T-helper 22 cell (primary cell): ENCODE results near the gene FAM43A.

Experiments
- DNase-seq: peaks from one replicate; pipeline ENCODE4 v3.0.0-alpha.2; 2020; ENCODE audit warnings: low read depth

Gene FAM43A

GRCh38 chr3:194676471-194676870 is 9.2 kb upstream of the FAM43A start:
- DNase-seq: no peak

GRCh38 chr3:194680888-194681615 is 4.6 kb upstream of the FAM43A start:
- DNase-seq: no peak

DNA sequence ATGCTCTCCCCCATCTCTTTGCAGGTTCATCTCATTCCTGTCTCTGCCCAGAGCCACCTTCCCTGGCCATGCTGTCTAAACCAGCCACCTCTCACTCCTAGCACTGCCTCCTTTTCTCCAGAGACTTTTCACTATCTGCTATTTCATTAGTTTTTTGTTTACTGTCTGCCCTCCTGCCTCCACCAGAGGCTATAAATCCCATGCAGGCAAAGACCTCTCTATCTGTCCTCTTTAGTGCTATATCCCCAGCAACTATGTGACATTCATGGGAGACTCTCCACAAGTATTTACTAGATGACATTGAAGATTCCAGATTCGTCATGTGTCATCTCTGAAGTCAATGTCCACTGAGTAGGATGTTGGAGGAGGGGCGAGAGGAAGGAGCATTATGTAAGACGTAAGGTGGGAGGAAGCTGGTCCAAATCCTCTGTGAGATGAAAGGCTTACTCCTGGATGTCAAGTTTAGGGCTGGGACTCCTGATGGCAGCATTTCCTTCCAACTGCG is 3.4 kb upstream of the FAM43A start:
- no peak for DNase-seq

- no peak for DNase-seq
Observed at GRCh38 chr3:194682694-194683310, 2.9 kb upstream of the FAM43A start.

DNA sequence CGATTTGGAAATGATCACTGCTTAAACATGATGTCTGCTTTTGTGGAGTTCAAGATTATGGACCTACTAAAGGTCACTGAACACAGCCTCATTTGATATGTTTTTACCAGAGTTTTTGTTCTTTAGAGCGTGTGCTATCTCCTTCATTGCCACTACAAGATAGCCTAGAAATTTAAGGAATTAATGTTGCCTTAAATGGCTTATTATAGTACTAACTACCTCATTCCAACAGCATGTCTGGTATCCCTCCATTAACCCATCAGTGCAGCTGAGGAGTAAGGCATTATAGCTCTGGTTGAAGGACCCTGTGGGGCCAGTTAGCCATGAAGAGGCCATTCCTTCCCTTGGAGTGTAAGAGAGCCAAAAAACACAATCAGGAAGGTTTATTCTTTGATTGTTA is 2.3 kb upstream of the FAM43A start:
- no peak for DNase-seq

GRCh38 chr3:194685065-194685717 is 492 bp upstream of the FAM43A start:
- DNase-seq: no peak

DNA sequence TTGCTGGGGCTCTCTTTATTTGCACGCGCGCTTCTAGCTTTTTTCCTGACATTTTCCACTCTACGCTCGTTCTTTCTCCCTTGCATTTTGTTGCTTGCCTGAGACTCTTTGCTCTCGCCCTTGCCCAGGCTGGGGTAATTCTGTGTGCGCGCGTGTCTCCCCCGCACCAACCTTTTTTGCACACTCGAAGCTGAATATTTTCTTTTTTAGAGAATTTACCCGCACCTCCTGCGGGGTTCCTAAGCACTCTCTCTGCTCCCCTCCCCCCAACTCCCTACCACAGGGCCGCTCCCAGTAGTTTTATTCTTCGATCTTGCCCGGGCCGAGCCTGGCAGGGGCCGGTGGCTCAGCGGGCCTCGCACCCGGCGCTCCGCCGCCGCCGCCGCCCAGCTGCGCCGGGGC is 732 bp downstream of the FAM43A start:
- DNase-seq: no peak

DNA sequence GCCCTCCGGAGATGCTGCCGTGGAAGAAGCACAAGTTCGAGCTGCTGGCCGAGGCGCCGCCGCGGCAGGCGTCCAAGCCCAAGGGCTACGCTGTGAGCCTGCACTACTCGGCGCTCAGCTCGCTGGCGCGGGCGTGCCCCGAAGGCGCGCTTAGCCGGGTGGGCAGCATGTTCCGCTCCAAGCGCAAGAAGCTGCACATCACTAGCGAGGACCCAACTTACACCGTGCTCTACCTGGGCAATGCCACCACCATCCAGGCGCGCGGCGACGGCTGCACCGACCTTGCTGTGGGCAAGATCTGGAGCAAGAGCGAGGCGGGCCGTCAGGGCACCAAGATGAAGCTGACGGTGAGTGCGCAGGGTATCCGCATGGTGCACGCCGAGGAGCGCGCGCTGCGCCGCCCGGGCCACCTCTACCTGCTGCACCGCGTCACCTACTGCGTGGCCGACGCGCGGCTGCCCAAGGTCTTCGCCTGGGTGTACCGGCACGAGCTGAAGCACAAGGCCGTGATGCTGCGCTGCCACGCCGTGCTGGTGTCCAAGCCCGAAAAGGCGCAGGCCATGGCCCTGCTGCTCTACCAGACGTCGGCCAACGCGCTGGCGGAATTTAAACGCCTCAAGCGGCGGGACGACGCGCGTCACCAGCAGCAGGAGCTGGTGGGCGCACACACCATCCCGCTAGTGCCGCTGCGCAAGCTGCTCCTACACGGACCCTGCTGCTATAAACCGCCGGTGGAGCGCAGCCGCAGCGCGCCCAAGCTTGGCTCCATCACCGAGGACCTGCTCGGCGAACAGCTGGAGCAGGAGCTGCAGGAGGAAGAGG is 1.3 kb downstream of the FAM43A start:
- no peak for DNase-seq

DNA sequence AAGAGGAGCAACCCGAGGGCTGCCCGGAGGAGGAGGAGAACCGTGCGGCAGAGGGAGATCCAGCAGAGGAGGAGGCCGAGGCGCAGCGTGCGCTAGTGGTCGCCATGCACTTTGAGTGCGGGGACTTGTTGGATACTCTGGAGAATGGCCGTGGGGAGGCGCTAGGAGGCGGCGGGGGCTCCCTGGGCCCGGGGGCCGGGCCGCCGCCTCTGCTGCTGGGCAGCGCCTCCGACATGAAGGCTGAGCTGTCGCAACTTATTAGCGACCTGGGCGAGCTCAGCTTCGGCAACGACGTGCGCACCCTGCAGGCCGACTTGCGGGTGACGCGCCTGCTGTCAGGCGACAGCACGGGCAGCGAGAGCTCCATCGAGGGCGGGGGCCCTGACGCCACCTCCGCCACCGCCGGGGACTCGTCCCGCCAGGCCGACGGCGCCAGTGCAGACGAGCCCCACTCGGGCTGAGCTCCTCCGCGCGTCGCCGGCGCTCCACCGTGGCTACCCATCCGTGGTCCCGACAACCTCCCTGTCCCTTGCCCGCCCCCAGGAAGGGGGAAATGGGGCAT is 2.0 kb downstream of the FAM43A start:
- peak; percentile 56 for DNase-seq

DNA sequence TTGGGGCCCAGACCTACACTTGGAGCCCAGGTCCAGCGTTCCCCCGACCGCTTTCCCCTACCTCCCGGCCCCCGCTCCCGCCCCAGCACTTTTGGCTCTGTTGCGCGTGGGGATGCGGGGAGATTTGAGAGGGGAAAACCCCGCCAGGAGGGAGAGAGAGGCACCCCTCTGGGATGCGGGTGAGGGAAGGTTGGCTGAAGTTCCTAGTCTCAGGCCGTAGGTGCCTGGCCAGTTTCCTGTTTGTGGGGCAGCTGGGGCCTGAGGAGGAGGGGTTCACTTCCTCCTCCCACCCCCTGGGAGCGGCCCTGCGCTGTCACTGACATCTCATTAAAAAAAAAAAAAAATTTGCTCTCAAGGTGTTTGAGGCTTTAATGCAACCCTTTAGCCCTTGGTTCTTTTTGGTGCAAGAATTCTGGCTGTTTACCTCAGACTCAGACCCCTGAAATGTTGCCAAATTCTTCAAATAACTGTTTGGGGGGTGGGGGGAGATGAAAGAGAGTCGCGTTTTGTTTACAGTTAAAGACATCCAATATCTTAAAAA is 2.6 kb downstream of the FAM43A start:
- no peak for DNase-seq

GRCh38 chr3:194688946-194689345 is 3.3 kb downstream of the FAM43A start:
- no peak for DNase-seq

- no peak for DNase-seq
Observed at GRCh38 chr3:194689493-194689944, 3.8 kb downstream of the FAM43A start.

DNA sequence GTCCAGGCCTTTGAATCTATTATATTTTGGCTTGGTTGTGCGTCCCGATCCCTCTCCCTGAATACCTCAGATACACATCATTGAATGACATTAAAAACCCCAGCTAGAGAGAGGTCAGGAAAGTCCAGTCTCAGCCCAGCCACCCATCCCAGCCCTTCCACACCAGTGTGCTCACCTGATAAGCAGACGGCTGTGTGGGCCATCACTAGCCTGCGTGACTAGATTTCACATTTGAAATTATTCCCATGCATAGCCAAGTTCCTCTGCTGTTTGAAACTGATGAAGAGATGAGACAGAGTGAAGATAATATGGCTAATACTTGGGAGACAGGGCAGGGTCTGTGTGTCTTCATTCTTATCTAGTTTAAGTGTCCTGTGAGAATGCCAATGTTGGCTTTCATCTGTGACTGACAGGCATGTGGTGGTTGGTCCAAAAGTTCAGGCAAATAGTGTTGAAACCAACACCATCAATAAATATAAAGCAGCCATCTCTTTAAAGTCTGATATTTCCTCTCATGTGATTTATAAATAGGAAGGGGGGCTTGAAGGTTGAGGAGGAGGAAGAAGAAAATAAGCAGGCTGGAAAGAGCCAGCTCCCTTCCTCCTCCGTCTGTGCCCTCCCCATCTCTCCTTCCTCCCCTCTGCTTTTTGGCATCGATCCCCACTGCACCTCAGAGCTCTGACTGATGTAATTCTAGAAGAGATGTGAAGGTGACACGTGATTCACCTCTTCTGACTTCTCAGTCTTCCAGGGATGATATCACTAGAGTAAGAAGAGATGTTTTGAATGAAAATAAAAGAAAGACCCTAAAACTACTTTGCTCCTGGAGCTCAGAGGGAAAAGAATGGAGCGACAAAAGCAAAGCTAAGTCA is 5.1 kb downstream of the FAM43A start:
- DNase-seq: no peak

DNA sequence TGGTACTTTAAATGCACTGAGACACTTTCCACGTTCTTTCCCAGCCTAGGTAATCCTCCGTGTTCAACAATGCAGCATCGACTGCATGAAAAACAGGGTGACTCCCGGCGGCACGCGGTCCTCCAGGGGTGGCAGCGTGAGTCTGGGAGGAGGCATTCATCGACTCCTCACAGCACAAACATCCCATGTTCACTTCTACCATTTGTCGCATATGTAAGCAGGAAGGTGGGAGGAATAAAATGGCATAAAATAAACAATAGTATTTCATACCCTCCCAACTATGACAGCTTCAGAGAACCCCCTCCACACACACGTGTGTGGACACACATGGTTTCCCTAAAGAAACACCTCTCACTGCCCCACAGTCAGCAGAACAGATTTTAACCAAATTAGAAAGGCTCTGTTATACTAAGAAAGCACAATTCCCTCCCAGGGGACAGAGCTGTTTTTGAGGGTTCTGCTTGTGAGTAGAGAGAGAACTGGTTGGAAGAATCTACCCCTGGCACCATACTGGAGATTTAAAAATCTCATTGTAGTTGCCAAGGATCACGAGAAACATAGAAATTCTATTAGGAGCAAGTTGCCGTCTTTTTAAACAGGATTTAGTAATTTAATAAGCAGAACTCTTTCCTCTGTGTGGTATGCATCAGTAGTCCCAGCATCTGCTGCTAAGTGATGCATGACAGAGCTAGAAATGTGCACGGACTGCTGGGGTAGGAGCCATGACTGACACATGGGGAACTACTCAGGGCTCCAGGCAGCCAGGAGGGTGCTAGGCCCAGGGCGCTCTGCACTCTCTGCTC is 6.0 kb downstream of the FAM43A start:
- DNase-seq: no peak

DNA sequence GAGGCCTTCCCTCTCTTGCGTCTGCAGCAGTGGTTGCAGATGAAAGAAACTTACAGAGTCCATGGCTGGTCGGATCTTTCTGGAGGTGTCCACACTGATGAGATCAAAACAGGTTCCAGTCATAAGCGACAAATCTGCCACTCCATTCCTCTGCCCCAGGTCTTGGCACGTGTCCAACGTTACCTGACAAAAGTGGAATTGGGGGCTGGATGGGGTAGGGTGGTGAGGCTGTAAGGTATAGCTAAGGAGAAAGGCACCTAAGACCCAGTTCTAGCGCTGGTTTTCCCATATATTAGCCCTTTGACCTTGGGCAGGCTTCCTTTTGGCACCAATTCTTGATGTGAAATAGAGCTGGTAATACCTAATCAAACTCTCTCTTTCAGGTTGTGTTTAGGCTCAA is 11.0 kb downstream of the FAM43A start:
- DNase-seq: no peak

DNA sequence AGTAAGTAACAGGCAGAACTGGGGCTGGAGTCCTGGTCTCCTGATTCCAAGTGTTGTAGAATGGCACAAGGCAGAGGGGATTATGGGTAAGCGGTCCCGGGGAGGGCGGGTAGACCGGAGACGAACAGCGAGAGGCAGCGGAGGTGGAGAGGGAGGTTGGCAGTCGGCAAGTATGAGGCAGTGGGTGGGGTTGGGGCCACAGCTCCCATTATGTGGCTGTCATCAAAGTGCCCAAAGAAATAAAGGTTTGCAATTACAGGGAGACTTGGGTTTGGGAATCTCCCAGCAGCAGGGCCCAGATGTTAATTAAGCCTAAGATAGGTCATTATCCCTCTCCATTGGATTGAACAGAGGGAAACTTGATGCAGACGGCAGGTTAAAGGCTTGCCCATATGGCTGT is 16.9 kb downstream of the FAM43A start:
- DNase-seq: no peak

DNA sequence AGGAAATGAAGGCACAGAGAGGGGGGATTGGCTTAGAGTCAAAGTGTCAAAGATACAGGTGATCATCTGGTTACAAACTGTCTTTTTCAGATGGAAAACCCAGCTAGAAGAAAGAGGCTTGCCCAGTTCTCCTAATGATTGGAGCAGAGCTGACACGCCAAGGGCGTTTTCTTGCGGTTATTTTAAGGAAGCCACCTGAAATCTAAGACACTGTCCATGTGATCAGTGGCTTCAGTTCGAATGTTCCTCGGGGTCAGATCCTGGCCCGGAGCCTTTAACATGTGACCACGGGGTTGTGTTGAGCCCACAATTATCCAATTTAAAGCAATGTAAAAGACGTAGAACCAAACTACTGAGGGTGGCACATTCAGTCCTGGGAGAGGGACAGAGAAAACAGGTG is 19.5 kb downstream of the FAM43A start:
- DNase-seq: no peak

DNA sequence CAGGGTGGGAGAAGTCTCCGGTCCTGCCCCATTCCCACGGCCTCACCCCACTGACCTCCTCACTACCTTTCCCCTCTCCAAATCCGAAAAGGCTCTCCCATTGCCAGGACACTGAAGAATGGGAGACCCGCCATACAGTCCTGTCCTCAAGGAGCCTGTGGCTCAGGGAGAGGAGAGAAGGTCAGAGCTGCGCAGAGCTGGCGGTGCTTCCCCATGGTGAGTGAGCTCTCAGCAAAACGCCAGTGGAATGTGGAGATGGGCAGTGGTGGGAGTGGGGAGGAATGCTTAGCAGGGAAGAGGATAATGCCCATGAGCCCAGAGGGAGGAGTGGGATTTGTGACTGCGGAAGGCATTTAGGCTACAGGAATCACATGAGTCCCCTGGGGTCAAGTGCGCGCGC is 20.1 kb downstream of the FAM43A start:
- DNase-seq: no peak

- no peak for DNase-seq
Observed at GRCh38 chr3:194707147-194707540, 21.5 kb downstream of the FAM43A start.

- no peak for DNase-seq
Observed at GRCh38 chr3:194711286-194711685, 25.6 kb downstream of the FAM43A start.
